Kidney epithelial cell (primary cell): ENCODE results near the gene SCD. TPM values are rescaled to one million over a fixed set of nuclear protein-coding genes. Genes with fewer than 3 reads are reported as not detected.

Source experiments
- DNase-seq: peaks from one replicate; pipeline ENCODE4 v3.0.0-alpha.2; 2010; ENCODE audit warnings: low read depth
- H3K27me3 ChIP-seq: 2 replicates; pipeline ENCODE4 v1.6.0; 2011; ENCODE audit warnings: low read length; ENCODE audit not compliant: control insufficient read depth, insufficient read depth
- H3K36me3 ChIP-seq: 2 replicates; pipeline ENCODE4 v1.5.1; 2011; ENCODE audit warnings: low read length; ENCODE audit not compliant: control insufficient read depth, insufficient read depth
- H3K4me3 ChIP-seq: 2 replicates; pipeline ENCODE4 v1.5.1; 2011; ENCODE audit warnings: low read depth, mild to moderate bottlenecking, control low read depth, low read length
- total RNA-seq: library from RNA; depleted of rRNA; stranded (reverse); fragments of >200 nt; gene quantifications from 2 replicates; pipeline ENCODE4 v1.2.3, GENCODE V29; 2015
- TF ChIP-seq, protein P1 (sequence below): IDR thresholded peaks from 2 replicates; pipeline ENCODE4 v1.5.1; 2011; ENCODE audit warnings: mild to moderate bottlenecking, moderate library complexity, low read length, control low read depth, inconsistent platforms; ENCODE audit not compliant: insufficient read depth, poor library complexity, severe bottlenecking

The SCD gene
- total RNA-seq, 1 donor from 2014 or later, result 288 TPM

DNA sequence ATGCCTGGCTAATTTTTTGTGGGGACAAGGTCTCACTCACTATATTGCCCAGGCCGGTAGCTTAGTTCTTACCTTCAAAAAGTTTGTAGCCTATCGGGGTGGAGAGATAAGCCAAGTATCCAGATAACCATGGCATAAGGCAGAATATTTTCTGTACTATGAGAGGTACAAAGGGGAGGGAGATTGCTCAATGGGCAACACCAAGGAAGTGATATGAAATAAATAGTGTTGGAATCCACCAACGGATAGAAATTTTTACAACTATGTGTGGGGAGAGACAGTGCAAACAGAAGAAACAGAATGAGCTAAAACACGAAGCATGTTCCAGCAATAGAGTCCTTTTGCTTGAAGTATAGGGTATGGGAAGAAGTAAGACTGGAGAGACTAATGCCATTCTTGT is 8.1 kb downstream of the SCD start:
- no peak overlapping the region for H3K4me3 ChIP-seq

DNA sequence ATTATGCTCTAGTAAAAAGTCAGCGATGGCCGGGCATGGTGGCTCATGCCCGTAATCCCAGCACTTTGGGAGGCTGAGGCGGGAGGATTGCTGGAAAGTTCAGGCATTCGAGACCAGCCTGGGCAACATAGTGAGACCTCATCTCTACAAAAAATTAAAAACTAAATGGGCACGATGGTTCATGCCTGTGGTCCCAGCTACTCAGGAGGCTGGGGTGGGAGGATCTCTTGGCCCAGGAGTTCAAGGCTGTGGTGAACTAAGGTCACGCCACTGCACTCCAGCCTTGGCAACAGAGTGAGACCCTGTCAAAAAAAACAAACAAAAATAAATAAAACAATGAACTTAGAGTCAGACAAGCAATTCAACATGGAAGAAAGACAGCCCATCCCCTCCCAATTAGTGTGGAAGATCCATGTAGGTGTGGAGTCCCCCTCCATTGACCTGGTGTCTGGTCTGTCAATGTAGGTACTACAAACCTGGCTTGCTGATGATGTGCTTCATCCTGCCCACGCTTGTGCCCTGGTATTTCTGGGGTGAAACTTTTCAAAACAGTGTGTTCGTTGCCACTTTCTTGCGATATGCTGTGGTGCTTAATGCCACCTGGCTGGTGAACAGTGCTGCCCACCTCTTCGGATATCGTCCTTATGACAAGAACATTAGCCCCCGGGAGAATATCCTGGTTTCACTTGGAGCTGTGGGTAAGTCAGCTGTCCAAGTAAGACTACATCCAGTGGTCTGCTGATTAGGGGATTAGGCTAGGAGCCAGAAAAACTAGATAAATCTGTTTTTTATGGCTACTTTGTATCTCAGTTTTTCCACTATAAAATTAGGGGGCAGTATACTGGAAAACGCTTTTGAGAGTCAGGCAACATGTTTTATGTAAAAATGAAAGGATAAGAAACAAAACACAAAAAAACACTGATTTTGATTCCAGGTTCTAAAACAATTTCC is 9.3 kb downstream of the SCD start:
- TF ChIP-seq, protein P1, sequence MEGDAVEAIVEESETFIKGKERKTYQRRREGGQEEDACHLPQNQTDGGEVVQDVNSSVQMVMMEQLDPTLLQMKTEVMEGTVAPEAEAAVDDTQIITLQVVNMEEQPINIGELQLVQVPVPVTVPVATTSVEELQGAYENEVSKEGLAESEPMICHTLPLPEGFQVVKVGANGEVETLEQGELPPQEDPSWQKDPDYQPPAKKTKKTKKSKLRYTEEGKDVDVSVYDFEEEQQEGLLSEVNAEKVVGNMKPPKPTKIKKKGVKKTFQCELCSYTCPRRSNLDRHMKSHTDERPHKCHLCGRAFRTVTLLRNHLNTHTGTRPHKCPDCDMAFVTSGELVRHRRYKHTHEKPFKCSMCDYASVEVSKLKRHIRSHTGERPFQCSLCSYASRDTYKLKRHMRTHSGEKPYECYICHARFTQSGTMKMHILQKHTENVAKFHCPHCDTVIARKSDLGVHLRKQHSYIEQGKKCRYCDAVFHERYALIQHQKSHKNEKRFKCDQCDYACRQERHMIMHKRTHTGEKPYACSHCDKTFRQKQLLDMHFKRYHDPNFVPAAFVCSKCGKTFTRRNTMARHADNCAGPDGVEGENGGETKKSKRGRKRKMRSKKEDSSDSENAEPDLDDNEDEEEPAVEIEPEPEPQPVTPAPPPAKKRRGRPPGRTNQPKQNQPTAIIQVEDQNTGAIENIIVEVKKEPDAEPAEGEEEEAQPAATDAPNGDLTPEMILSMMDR, result no peak
- Histone ChIP-seq H3K36me3 (peaks cover 1% of the 10 kb centered on the region), H3K27me3 (no peaks in the 10 kb centered on the region), H3K4me3 (no peak overlapping the region)
- DNase-seq, result no peak

More for the DNA sequence above, 8.1 kb downstream of the SCD start:
- TF ChIP-seq, protein P1, result no peak
- Histone ChIP-seq H3K27me3 (no peaks in the 10 kb centered on the region), H3K36me3 (peaks cover 1% of the 10 kb centered on the region)
- no peak for DNase-seq

DNA sequence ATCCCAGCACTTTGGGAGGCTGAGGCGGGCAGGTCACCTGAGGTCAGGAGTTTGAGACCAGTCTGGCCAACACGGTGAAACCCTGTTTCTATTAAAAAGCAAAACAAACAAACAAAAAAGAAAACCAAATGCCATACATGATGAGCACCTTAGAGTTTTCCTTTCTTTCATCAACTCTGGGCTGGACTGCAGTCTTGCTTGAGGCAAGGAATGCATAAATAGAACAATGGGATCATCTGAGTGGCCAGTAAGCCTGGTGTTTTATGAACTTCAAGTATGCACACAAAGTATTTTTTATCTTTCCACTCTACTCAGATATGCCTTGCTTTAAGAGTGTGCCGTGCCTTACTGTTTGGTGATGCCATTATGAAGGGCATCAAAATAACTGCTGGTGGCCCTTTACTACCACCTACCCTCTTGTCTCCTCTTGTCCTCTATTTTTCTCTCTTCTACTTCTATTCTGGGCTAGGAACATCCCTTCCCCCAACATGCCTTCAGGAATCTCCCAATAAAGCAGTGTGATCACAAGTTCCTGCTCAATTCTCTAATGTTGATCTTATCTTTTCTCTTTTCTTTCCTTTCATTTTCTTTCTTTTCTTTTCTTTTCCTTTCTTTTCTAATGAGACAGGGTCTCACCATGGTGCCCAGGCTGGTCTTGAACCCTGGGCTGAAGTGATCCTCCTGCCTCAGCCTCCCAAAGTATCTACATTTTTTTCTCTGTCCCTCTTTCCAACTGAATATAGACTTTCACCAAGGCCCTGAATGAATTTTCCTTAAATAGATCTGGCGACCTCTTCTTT is 10.2 kb downstream of the SCD start:
- TF ChIP-seq, protein P1, result no peak
- Histone ChIP-seq H3K36me3 (peaks cover 1% of the 10 kb centered on the region), H3K4me3 (no peak overlapping the region), H3K27me3 (no peaks in the 10 kb centered on the region)
- no peak for DNase-seq

DNA sequence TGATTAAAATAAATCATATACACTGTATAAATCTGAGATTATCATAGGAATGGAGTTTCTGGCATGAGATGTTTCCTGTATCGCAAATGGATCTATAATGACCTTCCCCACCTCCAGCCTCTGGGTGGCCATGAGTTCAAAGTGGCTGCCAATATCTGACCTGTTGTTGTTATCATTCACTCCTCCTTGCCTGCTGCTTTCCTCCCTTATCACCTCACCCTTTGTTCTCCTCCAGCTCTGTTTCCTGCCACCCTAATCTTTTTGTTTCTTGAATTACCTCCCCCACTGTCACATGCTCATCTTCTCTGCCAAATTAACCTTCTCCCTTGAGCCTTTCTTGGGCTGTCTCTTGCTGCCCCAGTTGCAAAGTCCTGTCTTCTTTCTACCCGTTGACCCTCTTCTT is 12.0 kb downstream of the SCD start:
- DNase-seq, result no peak
- Histone ChIP-seq H3K27me3 (no peaks in the 10 kb centered on the region), H3K4me3 (no peak overlapping the region), H3K36me3 (peaks cover 1% of the 10 kb centered on the region)
- TF ChIP-seq, protein P1, result no peak

DNA sequence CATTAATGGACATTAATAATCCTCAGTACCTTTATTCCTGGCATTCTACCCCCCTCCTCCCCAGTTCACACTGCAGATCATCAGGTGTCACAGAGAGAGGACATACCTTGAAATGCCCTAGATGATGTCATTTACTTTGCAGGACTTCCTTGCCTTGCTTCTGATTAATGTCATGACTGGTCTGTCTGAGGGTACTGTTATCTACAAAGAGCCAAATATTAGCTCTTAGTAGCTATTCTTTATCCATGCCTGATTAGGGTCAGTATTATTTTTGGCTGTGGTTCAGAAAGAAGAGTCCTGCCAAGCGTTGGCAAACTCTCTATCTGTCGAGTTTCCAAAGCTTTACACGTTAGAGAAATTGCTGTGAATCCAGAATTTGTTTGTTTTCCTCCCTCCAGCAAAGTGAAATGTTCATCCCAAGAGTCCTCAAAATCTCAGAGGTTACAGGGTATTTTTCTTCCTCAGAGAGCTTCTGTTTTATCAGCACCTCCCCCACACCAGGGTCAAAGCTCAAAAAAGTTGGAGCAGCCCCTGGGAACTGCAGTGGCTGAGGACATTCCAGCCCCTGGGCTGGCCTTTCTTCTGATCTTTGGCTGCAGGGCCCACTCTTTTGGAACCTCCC is 12.6 kb downstream of the SCD start:
- H3K4me3 ChIP-seq, result no peak overlapping the region
- H3K36me3 ChIP-seq, result peaks cover 1% of the 10 kb centered on the region
- TF ChIP-seq, protein P1, result no peak
- no peaks in the 10 kb centered on the region for H3K27me3 ChIP-seq
- DNase-seq, result no peak
